ENCODE results near the gene CALY.

CALY gene

GRCh38 chr10:133341983-133342382 lies 5.3 kb upstream of the CALY start:
- TF ChIP-seq CTCF (IDR thresholded peaks at IDR 0.05): no peak
- TF ChIP-seq ZFX (IDR thresholded peaks at IDR 0.05; ENCODE audit: borderline replicate concordance): no peak
- H3K27ac ChIP-seq: no peak overlapping the region

- TF ChIP-seq CTCF (IDR thresholded peaks at IDR 0.05) (no peak), ZFX (IDR thresholded peaks at IDR 0.05; ENCODE audit: borderline replicate concordance) (no peak)
- no peak overlapping the region for H3K27ac ChIP-seq
These were observed 3.1 kb upstream of the CALY start for GRCh38 chr10:133339708-133340380.

- H3K27ac ChIP-seq: no peak overlapping the region
- TF ChIP-seq CTCF (IDR thresholded peaks at IDR 0.05) (no peak), ZFX (IDR thresholded peaks at IDR 0.05; ENCODE audit: borderline replicate concordance) (no peak)
These were observed 1.7 kb upstream of the CALY start for GRCh38 chr10:133338080-133339071.

- no peak for TF ChIP-seq CTCF (IDR thresholded peaks at IDR 0.05)
- no peak for TF ChIP-seq ZFX (IDR thresholded peaks at IDR 0.05; ENCODE audit: borderline replicate concordance)
- H3K27ac ChIP-seq: no peak overlapping the region
These were observed 652 bp upstream of the CALY start for GRCh38 chr10:133337370-133337725.

- no peak overlapping the region for H3K27ac ChIP-seq
- TF ChIP-seq ZFX (IDR thresholded peaks at IDR 0.05; ENCODE audit: borderline replicate concordance) (no peak), CTCF (IDR thresholded peaks at IDR 0.05) (no peak)
These were observed 549 bp downstream of the CALY start for GRCh38 chr10:133336118-133336576.

- no peak overlapping the region for H3K27ac ChIP-seq
- TF ChIP-seq CTCF (IDR thresholded peaks at IDR 0.05) (no peak), ZFX (IDR thresholded peaks at IDR 0.05; ENCODE audit: borderline replicate concordance) (no peak)
These were observed 1.2 kb downstream of the CALY start for GRCh38 chr10:133335246-133336117.

Data from 22Rv1 (cell line).